GM19452 (cell line): ENCODE measurements around the gene CCDC50.

Experiments used
- ATAC-seq: cut with Tn5 transposase; IDR thresholded peaks from one replicate; pipeline ENCODE4 v1.9.1; 2021; ENCODE audit not compliant: unreplicated experiment

CCDC50 gene

DNA sequence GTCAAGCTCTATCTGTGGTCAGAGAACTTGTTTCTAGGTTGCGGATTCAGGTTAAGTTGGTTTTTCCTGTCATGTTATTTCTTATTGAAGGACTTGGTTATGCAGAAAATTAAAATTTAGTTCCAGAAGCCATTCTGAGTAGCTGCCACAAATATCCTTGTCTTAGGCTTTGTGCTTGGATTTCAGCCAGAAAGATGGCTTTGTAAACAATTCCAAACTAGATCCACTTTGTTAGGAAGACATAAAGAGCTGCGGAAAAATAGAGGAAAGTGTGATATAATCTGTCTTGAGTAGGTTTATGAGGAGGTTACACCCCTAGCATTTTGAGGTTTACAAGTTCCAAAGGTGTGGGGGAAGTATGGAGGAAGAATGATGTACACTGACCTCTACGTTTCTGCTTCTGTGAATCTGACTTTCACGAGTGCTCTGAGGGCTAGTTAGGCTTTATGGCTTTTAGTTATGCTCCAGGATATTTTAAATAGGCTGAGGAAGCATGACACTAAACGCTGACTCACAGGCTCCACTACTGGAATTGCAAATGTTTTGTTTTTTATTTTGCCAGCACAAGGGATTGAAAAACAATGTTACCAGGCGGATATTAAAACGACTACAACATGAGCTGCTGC, 47.4 kb downstream of the CCDC50 start:
- ATAC-seq = no peak

DNA sequence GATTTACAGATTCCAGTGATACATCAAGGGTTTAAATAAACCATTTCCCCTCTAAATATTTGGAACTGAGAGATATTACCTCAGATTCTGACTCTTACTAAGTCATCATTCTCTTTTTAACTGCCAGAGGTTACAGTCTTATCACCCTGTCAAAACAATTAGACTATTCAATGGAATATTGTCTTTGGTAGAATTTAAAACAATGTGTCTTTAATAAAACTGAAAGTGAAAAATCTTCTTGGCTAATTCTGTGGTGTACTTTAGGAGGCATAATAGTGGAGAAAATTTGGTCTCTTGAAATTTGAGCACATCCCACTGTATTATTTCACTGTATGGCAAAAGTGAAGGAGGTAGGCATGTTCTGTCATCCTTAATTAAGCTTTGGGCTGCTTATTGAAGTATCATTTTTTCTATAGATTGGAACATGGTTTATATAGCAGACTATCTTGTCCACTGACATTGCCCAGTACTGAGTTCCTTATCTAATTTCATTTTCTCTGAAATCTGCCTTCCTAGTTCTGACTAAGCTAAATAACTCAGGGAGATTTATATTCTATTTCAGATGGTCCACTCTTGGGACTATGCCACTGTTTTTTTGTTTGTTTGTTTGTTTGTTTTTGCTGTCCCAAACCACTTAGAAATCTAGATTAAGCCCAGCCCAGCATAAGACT, 49.1 kb downstream of the CCDC50 start:
- ATAC-seq = no peak

DNA sequence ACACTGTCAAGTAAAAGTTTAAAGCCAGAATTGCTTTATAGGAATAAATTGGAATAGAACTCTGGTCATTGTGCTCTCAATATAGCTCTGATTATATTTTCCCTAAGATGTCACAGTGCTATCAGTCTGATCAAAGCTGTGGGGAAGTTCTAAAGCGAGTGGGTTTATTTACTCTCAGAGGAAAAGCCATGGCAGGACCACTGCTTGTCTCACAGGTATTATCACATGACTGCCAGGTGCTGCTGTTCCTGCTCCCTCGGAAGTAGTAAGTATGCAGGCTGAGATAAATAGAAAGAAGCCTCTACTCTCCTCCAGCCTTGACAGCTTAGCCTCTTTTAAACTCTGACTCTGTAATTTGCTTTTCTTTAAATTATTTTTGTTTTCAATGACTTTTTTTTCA, 50.3 kb downstream of the CCDC50 start:
- no peak for ATAC-seq

DNA sequence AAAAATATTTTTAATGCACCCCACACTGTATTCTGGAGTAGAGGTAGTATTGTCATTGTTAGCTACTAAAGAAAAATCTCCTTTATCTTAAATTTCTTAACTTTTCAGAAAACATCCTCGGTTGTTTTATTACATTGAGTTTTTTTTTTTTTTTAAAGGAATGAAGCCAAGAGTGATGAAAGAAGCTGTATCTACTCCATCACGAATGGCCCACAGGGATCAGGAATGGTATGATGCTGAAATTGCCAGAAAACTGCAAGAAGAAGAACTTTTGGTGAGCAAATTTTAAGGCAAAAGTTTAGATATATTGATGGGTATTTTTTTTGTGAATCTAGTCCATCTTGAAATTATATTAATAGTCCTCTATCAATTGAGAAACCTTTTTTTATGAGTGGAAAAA, 50.8 kb downstream of the CCDC50 start:
- no peak for ATAC-seq

DNA sequence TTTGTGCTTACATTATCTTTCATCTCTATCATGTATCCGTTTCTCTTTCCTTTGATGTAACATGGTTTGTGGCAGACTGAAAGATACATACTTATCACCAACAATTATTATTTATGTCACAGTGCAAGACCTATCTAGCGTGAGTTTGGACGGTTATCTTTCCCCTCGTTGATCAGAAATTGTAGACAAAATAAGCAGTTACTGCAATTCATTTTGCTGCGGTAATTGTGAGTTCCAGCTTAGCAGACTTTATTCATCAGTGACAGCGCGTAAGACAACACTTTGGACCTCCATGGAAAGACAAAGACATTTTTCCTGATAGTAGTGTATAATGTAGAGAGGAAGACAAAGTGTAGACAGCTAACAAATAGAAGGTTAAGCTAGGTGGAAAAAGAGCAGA, 52.1 kb downstream of the CCDC50 start:
- ATAC-seq = no peak

DNA sequence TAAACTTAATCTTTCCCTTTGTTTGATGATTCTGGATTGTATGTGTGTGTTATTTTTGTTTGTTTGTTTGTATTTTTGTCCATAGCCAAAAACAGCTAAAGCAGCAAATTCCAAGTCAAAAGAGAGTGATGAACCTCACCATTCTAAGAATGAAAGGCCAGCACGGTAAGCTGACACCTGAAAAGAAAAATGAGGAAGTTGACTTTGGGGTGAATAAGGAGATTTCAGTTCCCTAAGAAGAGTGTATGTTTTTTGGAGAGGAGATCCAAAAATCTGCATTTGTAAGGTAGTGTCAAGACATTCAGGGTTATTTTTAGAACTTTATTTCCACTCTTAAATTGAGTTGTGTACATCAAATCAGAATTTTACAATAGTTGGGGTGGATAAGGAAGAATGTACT, 53.5 kb downstream of the CCDC50 start:
- ATAC-seq = peak; percentile 50

DNA sequence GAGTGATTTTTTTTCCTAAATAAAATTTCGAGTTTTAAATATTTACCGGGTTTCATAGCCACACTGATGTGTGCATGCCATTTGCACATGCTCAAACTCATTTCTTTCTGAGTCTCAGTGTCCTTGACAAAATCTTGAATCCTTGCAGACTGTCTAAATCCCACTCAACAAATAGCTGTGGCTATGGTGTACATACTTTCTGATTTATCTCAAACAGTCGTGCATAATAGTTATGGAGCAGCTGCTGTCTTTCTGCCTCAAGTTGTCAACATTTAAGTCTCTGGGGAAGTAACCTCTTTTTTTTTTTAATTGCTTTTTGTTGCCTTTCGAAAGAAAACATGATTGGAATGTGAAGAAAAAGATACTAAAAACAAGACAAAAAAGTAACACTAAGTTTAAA, 53.9 kb downstream of the CCDC50 start:
- ATAC-seq = no peak

DNA sequence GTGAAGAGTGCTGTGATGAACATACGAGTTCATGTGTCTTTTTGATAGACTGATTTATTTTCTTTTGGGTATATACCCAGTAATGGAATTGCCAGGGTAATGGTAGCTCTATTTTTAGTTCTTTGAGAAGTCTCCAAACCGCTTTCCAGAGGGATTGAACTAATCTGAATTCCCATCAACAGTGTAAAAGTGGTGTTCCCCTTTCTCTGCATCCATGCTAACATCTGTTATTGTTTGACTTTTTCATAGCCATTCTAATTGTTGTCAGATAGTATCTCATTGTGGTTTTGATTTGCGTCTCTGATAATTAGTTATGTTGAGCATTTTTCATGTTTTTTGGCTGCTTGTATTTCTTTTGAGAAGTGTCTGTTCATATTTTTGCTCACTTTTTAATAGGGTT, 55.9 kb downstream of the CCDC50 start:
- no peak for ATAC-seq

DNA sequence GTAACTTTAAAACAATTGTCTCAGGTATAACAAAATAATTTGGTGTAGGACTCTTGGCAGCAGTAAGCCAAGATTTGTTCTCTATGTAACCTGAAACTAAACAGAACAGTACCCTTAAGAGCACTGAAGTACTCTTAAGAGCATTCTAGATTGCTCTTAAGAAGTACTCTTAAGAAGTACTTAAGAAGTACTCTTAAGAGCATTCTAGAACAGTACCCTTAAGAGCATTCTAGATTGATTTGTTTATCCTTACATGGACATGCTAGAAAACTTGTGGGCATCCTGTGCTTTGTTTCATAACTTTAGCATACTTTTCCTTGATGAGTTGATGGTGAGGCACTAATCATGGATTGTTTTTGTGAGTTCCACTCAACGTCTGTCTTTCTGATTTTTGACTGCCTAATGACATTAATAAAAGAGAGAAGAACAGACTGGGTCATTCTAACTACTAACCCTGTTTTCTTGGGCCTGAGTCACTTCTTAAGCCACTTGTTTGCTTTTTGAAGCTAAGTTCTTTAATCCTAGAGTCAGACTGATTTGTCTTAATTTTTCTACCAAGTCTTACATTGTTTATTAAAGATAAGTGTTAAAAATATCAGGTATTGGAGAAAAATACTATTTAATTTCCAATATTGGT, 58.4 kb downstream of the CCDC50 start:
- no peak for ATAC-seq

DNA sequence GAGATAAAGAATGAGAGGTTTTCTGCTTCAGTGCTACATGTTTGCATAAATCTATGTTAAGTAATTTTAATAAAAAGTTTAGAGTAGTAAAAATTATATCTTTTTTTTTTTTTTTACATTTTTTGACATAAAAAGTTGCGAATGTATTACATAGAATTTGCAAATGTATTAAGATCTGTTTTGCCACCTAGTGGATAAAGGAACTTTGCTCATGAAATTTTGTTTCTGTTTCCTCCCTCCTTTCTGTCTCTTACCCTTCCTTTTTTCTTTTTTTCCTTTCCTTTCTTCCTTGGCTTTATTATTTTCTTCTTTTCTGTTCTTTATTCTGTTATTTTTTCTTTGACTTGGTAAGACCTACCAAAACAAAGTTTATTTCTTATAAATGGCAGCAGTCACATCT, 59.6 kb downstream of the CCDC50 start:
- ATAC-seq = no peak

DNA sequence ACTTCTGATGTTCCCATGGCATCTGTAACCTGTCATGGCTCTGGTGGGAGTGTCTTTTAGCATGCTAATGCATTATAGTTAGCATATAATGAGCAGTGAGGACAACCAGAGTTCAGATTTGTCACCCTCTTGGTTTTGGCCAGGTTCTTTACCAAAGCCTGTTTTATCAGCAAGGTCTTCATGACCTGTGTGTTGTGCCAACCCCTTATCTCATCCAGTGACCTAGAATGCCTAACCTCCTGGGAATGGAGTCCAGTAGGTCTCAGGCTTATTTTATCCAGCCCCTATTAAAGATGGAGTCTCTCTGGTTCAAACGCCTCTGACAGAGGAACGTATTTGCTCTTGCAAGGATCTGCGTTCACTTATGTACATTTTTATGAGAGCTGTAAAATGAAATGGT, 61.4 kb downstream of the CCDC50 start:
- ATAC-seq = no peak

DNA sequence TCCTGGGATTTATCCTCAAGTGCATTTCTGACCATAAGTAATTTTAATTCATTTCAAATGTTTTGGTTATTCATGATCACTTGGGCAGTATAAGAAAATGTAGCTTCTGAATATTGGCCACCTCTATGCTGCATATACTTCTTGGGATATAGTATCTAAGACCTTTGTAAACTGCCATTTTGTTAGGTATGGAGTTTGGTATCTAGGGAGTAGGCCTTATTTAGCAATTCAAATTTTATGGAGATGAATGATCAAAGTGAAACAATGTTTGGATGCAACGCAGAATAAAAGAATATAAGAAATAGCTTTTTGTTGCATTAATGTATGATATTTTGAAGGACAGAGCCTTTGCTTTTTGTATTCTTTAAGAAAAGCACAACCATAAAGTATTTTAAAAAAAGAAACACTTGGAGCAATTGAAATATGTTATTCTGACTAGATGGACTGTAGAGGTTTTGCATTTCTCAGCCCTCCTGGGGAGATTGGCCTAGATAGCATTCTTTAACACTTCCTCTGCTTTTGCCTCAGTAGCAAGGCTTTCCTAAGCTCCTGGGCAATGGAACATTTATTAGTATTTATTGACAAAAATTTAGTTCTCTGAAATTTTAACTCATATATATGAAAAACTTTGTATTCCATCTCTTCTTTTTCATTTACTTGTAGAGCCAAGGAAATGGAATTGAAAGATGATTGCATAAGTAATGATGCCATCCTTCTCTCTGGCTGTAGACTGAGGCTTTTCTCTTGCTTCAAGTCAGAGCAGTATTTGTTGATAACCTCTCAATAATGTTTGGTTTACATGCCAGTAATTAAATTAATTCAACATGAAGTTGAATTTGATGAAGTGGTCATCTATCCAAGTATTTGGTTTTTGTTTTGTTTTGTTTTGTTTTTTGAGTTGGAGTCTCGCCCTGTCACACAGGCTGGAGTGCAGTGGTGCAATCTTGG, 62.9 kb downstream of the CCDC50 start:
- ATAC-seq = no peak

DNA sequence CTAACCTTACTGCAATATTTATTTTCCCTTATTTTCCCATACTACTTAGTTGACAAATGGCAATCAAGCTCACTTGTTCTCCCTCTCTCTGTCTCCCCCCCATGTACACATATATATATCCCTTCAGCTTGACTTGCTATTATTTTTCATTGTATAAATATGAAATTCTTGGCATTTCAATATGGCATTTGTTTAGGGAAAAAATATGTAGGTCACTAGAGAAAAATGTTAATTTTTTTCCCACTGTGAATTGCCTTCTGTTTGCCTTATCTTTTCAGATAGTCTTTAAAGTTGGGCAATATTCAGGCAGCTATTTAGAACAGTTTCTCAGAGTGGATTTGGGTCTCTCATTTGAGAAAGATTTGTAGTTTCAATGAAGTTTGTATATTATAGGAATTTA, 64.0 kb downstream of the CCDC50 start:
- no peak for ATAC-seq

DNA sequence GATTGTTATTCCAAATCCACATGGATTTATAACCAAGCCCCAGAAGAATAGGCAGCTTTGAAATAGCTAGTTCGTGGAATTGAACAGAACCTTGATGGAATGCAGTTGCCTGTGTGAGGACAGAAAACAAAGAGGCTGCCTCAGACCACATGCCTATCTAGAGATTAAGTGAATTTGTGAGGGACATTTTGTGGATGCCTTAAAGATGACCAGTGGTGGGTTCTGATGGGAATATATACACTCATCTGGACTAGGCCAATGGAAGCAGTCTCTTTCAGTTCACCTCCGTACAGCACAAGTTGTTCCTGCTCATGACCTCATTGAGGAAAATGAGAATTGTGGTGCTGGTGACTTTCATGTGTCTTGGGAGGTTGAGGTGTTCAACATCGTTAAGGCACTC, 68.6 kb downstream of the CCDC50 start:
- ATAC-seq = no peak

DNA sequence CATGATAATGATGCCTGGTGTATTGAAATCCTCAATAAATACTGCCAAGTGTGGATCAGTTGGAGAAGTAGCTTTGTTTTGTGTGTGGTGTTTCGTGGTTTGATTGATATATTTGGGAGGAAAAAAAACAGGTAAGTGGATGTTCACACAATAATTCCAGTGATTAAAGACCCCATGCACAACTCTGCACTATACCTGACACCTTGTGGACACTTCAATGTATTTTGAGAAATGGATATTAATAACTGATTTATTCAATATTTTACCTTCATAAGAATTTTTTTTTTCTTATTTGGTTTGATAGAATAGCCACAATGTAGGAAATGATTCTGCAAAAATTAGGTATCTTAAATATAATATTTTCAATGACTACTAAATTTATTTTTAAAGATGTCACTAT, 69.4 kb downstream of the CCDC50 start:
- ATAC-seq = no peak

DNA sequence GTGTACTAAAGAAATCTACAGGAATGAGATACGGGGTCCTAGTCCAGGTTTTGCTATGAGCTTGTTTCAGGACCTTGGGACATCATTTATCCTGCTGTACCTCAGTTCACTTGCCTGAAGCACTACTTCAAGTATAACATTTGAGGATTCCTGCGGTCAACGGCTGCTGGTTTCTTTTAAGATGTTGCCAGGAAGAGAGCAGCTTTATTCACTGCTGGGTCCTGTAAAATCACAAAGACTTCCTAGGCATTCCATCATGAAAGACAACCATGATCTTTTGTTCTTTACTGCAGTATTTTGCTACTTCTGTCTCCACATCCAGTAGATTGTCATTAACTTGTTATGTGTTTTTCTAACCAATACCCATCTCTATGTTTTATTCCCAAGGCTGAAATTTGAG, 70.7 kb downstream of the CCDC50 start:
- ATAC-seq = no peak

DNA sequence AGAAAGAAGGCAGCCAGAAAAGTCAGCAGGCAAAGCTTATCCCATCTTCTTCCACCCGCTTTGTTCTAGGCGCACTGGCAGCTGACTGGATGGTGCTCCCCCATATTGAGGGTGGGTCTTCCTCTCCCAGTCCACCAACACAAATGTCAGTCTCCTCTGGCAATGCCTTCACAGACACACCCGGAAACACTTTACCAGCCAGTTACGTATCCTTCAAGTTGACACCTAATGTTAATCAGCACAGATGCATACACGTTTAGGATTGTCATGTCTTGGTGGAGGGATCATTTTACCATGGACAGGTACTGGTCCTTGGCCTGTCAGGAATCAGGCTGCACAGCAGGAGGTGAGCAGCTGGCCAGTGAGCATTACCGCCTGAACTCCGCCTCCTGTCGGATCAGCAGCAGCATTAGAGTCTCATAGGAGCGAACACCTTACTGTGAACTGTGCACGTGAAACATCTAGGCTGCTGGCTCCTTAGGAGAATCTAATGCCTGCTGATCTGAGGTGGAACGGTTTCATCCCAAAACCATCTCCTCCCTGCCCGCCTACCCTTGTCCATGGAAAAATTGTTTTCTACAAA, 72.7 kb downstream of the CCDC50 start:
- ATAC-seq = no peak

DNA sequence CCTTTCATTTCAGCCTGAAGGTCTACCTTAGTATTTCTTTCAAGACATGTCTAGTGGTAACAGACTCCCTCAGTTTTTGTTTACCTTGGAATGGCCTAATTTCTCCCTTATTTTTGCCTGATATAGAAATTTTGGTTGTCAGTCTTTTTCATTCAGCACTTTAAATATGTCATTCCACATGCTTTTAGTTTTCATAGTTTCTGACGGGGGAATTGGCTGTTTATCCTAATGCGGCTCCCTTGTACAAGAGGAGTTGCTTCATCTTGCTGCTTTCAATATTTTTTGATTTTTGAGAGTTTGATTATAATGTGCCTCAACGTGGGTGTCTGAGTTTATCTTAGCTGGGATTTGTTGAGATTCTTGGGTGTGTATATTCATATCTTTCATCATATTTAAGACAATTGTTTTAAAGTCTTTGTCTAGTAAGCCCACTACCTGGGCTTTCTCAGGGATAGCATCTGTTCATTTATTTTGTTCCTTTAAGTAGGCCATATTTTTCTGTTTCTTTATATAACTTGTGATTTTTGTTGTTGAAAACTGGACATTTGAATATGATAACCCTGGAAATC, 80.7 kb downstream of the CCDC50 start:
- ATAC-seq = no peak

DNA sequence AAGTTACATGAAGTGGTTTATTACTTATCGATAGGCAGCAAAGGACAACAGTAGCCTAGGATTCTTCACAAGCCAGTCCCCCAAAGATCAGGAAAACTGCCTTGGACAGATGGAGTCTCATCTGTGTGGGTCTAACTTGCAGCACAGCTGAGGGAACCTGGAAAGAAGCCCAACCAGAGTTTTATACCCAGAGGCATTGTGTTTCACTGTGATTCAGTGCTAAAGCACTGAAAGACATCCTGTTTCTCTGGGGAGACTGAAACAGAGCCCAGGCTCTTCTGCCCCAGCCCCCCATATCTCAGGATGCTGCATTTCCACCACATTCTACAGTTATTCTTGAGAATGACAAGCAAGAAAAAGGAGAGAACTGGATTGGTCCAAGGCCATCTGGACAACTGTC, 83.6 kb downstream of the CCDC50 start:
- no peak for ATAC-seq

DNA sequence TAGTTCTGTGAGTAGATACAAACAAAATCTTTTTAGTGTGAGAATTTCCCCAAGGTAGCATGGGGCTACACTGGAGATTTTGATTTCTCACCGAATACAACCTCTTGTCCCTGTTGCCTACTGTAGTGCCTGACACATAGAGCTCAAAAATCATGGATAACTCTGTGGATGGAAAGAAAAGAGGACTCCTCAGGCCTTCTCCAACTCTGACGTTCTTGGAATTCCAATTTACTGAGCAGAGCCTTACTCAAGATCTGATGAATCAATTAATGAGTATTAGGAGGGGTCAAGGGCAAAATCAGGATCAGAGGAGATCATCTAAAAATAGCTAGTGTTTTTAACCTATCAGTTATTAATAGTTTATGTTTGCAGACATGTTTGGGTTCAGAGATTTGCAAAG, 85.1 kb downstream of the CCDC50 start:
- ATAC-seq = no peak

DNA sequence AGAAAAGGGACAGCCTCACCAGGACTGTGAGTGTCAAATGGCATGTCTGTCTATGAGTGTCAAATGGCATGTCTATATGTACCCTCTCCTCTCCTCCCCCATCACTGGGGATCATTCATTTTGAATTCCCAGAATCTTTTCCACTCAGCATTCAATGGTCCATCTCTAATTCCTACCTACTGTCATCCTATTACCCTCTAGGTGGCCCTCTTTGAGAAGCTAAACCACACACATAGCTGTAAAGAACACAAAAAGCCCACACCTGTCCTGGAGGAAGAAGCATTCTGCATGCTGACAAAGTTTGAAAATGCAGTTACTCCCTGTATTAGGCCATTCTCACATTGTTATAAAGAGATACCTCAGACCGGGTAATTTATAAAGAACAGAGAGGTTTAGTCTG, 85.5 kb downstream of the CCDC50 start:
- ATAC-seq = no peak
